H1 (cell line): ENCODE data around the gene MYLK. TPM values are rescaled to one million over a fixed set of nuclear protein-coding genes. Genes with fewer than 3 reads are reported as not detected.

Source experiments
- CTCF ChIA-PET: fragments of 300-600 bp; sonication (Branson Sonifier 250); formaldehyde crosslinking; loops from one replicate; lab custom pipeline; 2021; ENCODE audit not compliant: partially characterized antibody; lab: Charles Lee
- POLR2A ChIA-PET: fragments of 300-600 bp; sonication (Branson Sonifier 250); formaldehyde crosslinking; loops from one replicate; lab custom pipeline; 2021; ENCODE audit warnings: inconsistent platforms; ENCODE audit not compliant: partially characterized antibody; lab: Charles Lee
- DNase-seq, 2 experiments: peaks; one replicate each; pipeline versions ENCODE4 v3.0.0 to v3.0.0-alpha.2; 2010 to 2022; ENCODE audit warnings: low spot score in 2 of 2, low read depth in 1 of 2, mixed read lengths in 1 of 2
- FAIRE-seq: peaks from 2 replicates; lab custom pipeline; 2011; peaks lifted over from hg19 to GRCh38; lab: Jason Lieb, UNC
- H2AFZ ChIP-seq: 2 replicates; pipeline ENCODE4 v1.8.1; 2012; ENCODE audit warnings: low read length, inconsistent platforms
- H2AK5ac ChIP-seq: 2 replicates; pipeline ENCODE4 v1.6.1; 2013; ENCODE audit warnings: low read depth, low read length
- H2BK120ac ChIP-seq: replicated peaks from 2 replicates; pipeline ENCODE3; 2013; ENCODE audit warnings: low read depth, low read length, inconsistent platforms
- H2BK12ac ChIP-seq: 2 replicates; pipeline ENCODE4 v1.6.1; 2013; ENCODE audit warnings: low read depth, low read length
- H2BK15ac ChIP-seq: 2 replicates; pipeline ENCODE4 v1.6.1; 2013; ENCODE audit warnings: low read length
- H2BK20ac ChIP-seq: 2 replicates; pipeline ENCODE4 v1.6.1; 2013; ENCODE audit warnings: low read length
- H2BK5ac ChIP-seq: 2 replicates; pipeline ENCODE4 v1.6.1; 2013; ENCODE audit warnings: low read depth, low read length
- H3K14ac ChIP-seq: 2 replicates; pipeline ENCODE4 v1.6.1; 2013; ENCODE audit warnings: inconsistent platforms; ENCODE audit not compliant: insufficient read length
- H3K18ac ChIP-seq: 2 replicates; pipeline ENCODE4 v1.6.1; 2013; ENCODE audit warnings: low read length; ENCODE audit errors: extremely low read depth
- H3K23ac ChIP-seq: 2 replicates; pipeline ENCODE4 v1.6.1; 2013; ENCODE audit warnings: inconsistent platforms; ENCODE audit not compliant: insufficient read length
- H3K23me2 ChIP-seq: 2 replicates; pipeline ENCODE4 v1.6.1; 2013; ENCODE audit warnings: low read depth, low read length
- H3K27ac ChIP-seq: 2 replicates; pipeline ENCODE4 v1.6.1; 2011; ENCODE audit warnings: low read depth, low read length, inconsistent platforms
- H3K27me3 ChIP-seq, 4 experiments: replicated peaks in 1 of 4; 1 replicate in 1 of 4; 2 replicates in 3 of 4; pipeline versions ENCODE4 v1.6.1 to v1.8.1; 2011 to 2013; ENCODE audit warnings: low read length in 3 of 4, mild to moderate bottlenecking in 3 of 4, inconsistent platforms in 2 of 4, mixed read lengths in 2 of 4, moderate library complexity in 1 of 4; ENCODE audit not compliant: control insufficient read depth in 3 of 4, insufficient read depth in 3 of 4; ENCODE audit errors: extremely low read depth in 1 of 4
- H3K36me3 ChIP-seq, 4 experiments: 2 replicates each; pipeline versions ENCODE4 v1.6.1 to v1.8.1; 2011 to 2013; ENCODE audit warnings: mild to moderate bottlenecking in 4 of 4, low read length in 3 of 4, moderate library complexity in 2 of 4, control low read depth in 1 of 4, inconsistent platforms in 1 of 4; ENCODE audit not compliant: insufficient read depth in 4 of 4, control insufficient read depth in 2 of 4
- H3K4ac ChIP-seq: replicated peaks from 2 replicates; pipeline ENCODE3; 2013; ENCODE audit warnings: low read length, low read depth, mixed read lengths, inconsistent platforms; ENCODE audit not compliant: insufficient read length
- H3K4me1 ChIP-seq, 4 experiments: replicated peaks in 1 of 4; 1 replicate in 1 of 4; 2 replicates in 3 of 4; pipeline versions ENCODE4 v1.6.1 to v1.8.1; 2011 to 2013; ENCODE audit warnings: low read length in 3 of 4, inconsistent platforms in 2 of 4, mixed read lengths in 1 of 4; ENCODE audit not compliant: insufficient read depth in 4 of 4, control insufficient read depth in 3 of 4
- H3K4me2 ChIP-seq, 2 experiments: 2 replicates each; pipeline versions ENCODE4 v1.6.1 to v1.8.1; 2011 to 2013; ENCODE audit warnings: low read depth in 2 of 2, low read length in 2 of 2, control low read depth in 1 of 2, inconsistent platforms in 1 of 2, mild to moderate bottlenecking in 1 of 2; ENCODE audit not compliant: insufficient read depth in 1 of 2
- H3K4me3 ChIP-seq, 4 experiments: fragments of 200-600, 300-600 bp in 1 of 4; sonication (generic), shearing (Covaris generic), sonication (Bioruptor Twin) in 1 of 4; 2 replicates each; pipeline versions ENCODE4 v1.5.1 to v1.8.1; 2011 to 2016; ENCODE audit warnings: low read length in 4 of 4, low read depth in 3 of 4, control low read depth in 2 of 4, inconsistent platforms in 2 of 4, mild to moderate bottlenecking in 2 of 4, mixed read lengths in 1 of 4, moderate library complexity in 1 of 4; ENCODE audit not compliant: insufficient read depth in 2 of 4; ENCODE audit errors: extremely low read depth in 1 of 4
- H3K56ac ChIP-seq: replicated peaks from 2 replicates; pipeline ENCODE3; 2013; ENCODE audit warnings: low read depth, mild to moderate bottlenecking, mixed read lengths, low read length, inconsistent platforms; ENCODE audit not compliant: insufficient read length
- H3K79me1 ChIP-seq: 2 replicates; pipeline ENCODE4 v1.6.1; 2013; ENCODE audit warnings: low read depth, low read length, control low read depth
- H3K79me2 ChIP-seq, 2 experiments: 2 replicates each; pipeline versions ENCODE4 v1.6.1 to v1.8.1; 2012 to 2013; ENCODE audit warnings: low read length in 2 of 2, mild to moderate bottlenecking in 2 of 2, inconsistent platforms in 1 of 2; ENCODE audit not compliant: insufficient read depth in 2 of 2, control insufficient read depth in 1 of 2
- H3K9ac ChIP-seq, 4 experiments: replicated peaks in 1 of 4; 1 replicate in 1 of 4; 2 replicates in 3 of 4; pipeline versions ENCODE4 v1.6.1 to v1.8.1; 2011 to 2013; ENCODE audit warnings: low read depth in 3 of 4, low read length in 3 of 4, control low read depth in 2 of 4, mild to moderate bottlenecking in 2 of 4, moderate library complexity in 2 of 4, inconsistent platforms in 1 of 4; ENCODE audit errors: extremely low read depth in 1 of 4
- H3K9me3 ChIP-seq, 2 experiments: 2 replicates each; pipeline versions ENCODE4 v1.6.1 to v1.8.1; 2012 to 2013; ENCODE audit warnings: mild to moderate bottlenecking in 2 of 2, moderate library complexity in 2 of 2, control low read depth in 1 of 2, inconsistent platforms in 1 of 2, low read depth in 1 of 2, low read length in 1 of 2, mixed read lengths in 1 of 2; ENCODE audit not compliant: insufficient read depth in 2 of 2
- H4K20me1 ChIP-seq, 2 experiments: replicated peaks in 1 of 2; 2 replicates each; pipeline versions ENCODE3 to v1.8.1; 2011 to 2013; ENCODE audit warnings: inconsistent platforms in 2 of 2, low read length in 2 of 2, mild to moderate bottlenecking in 1 of 2; ENCODE audit not compliant: insufficient read depth in 2 of 2, control insufficient read depth in 1 of 2
- H4K5ac ChIP-seq: 2 replicates; pipeline ENCODE4 v1.6.1; 2013; ENCODE audit warnings: low read length, low read depth, mixed read lengths, inconsistent platforms; ENCODE audit not compliant: insufficient read length
- H4K8ac ChIP-seq: 2 replicates; pipeline ENCODE4 v1.8.0; 2013; ENCODE audit warnings: mild to moderate bottlenecking, moderate library complexity, low read length, inconsistent platforms; ENCODE audit not compliant: insufficient read depth; ENCODE audit errors: extremely low read depth
- H4K91ac ChIP-seq: replicated peaks from 2 replicates; pipeline ENCODE3; 2013; ENCODE audit warnings: low read length, mixed read lengths, inconsistent platforms; ENCODE audit not compliant: insufficient read length
- BRCA1 ChIP-seq: IDR thresholded peaks from 2 replicates; pipeline ENCODE4 v1.6.1; 2012; ENCODE audit warnings: low read depth, low read length, improper control_type of control experiment
- CHD1 ChIP-seq: IDR thresholded peaks from 2 replicates; pipeline ENCODE4 v1.6.1; 2012; ENCODE audit warnings: low read depth, low read length, improper control_type of control experiment
- CHD2 ChIP-seq: IDR thresholded peaks from 2 replicates; pipeline ENCODE4 v1.6.1; 2012; ENCODE audit warnings: low read length, improper control_type of control experiment
- FOSL1 ChIP-seq: IDR thresholded peaks from 2 replicates; pipeline ENCODE4 v1.6.1; 2011; ENCODE audit warnings: mild to moderate bottlenecking, low read depth, low read length, moderate library complexity; ENCODE audit not compliant: insufficient read depth
- POLR2A ChIP-seq, 2 experiments: IDR thresholded peaks; 1 replicate in 1 of 2; 2 replicates in 1 of 2; pipeline ENCODE4 v1.6.1; 2011; ENCODE audit warnings: low read depth in 2 of 2, low read length in 2 of 2, mild to moderate bottlenecking in 2 of 2; ENCODE audit errors: control extremely low read depth in 1 of 2
- ZNF274 ChIP-seq: IDR thresholded peaks from 2 replicates; pipeline ENCODE4 v1.7.0; 2012; ENCODE audit warnings: low read length, borderline replicate concordance; ENCODE audit errors: extremely low read depth
- WGBS, 2 experiments: shearing (Covaris generic) in 1 of 2; methylation state at CpG; one replicate each; pipeline versions ENCODE4 v1.1.6 to v1.1.7; 2013 to 2015; ENCODE audit warnings: low lambda C conversion rate in 2 of 2, mixed read lengths in 2 of 2, inconsistent platforms in 1 of 2, low coverage in 1 of 2, missing lambda C conversion rate in 1 of 2; ENCODE audit not compliant: insufficient replicate concordance in 2 of 2, insufficient coverage in 1 of 2, insufficient read length in 1 of 2; ENCODE audit errors: extremely low coverage in 1 of 2, missing lambda C conversion rate in 1 of 2; 5-methylcytosine and 5-hydroxymethylcytosine counted together
- polyA plus RNA-seq, 7 experiments: library from polyadenylated mRNA; depleted of rRNA in 3 of 7; stranded (reverse) in 5 of 7; unstranded in 2 of 7; fragments of >200 nt in 5 of 7; fragments of 200-250 nt in 2 of 7; gene quantifications; 1 replicate in 5 of 7; 2 replicates in 1 of 7; 4 replicates in 1 of 7; pipeline versions ENCODE4 v1.2.1 to v1.2.3, GENCODE V29; 2011 to 2013; ENCODE audit warnings: missing spikeins in 2 of 7, mixed read lengths in 2 of 7
- total RNA-seq: library from RNA; stranded (reverse); fragmentation: NEBNext Ultra II Directional; extraction: Animal tissue kit (Norgen Biotek cat#: 25700); gene quantifications from 2 replicates; pipeline ENCODE4 v1.2.1, GENCODE V29; 2021

Gene MYLK
- total and polyA plus RNA-seq, 2 of the 8 experiments (the other 6 are each of a cell fraction or from before 2014, with no cell fraction given), result 11.6 to 21.3 TPM

- Histone ChIP-seq H2BK120ac (no peak overlapping the region), H3K18ac (no peak overlapping the region), H2BK12ac (no peak overlapping the region), H4K20me1 (no peaks in the 10 kb centered on the region), H3K27ac (no peak overlapping the region), H3K36me3 (no peaks in the 10 kb centered on the region), H4K91ac (no peak overlapping the region), H2BK15ac (no peak overlapping the region), H4K8ac (no peak overlapping the region), H3K4ac (no peak overlapping the region), H3K27me3 (no peaks in the 10 kb centered on the region)
- FAIRE-seq (no peak), DNase-seq (no peak)
- 85% methylated on average over 2 of the region's 2 CpGs; no CpG with 5 or more reads in 1 of the 2 experiments for WGBS, 2 experiments
- POLR2A ChIA-PET, result interaction anchor here (1.0 kb wide), 1 partner anchor 22 kb away, joined by 3 read pairs; no protein-coding TSS in a partner anchor
- TF ChIP-seq CHD2, result no peak
- TF ChIP-seq ZNF274, result no peak
- TF ChIP-seq CHD1, result no peak
- no peak for TF ChIP-seq POLR2A (IDR thresholded peaks at IDR 0.05; ENCODE audit: control extremely low read depth in 1 of 2, low read depth in 2 of 2, low read length in 2 of 2)
- no peak for TF ChIP-seq FOSL1
- no peak for TF ChIP-seq BRCA1
- TF ChIP-seq, all 59 proteins: peak for 0
- no peaks in the 10 kb centered on the region for H3K23me2 ChIP-seq
- H3K79me2 ChIP-seq, result no peaks in the 10 kb centered on the region
- no peak overlapping the region for H2AK5ac ChIP-seq
- H2AFZ ChIP-seq, result no peak overlapping the region
- no peak overlapping the region for H3K14ac ChIP-seq
- H3K9me3 ChIP-seq, result no peaks in the 10 kb centered on the region
- H3K4me2 ChIP-seq, result no peak overlapping the region
- no peaks in the 10 kb centered on the region for H3K79me1 ChIP-seq
- H4K5ac ChIP-seq, result no peak overlapping the region
- CTCF ChIA-PET, result interaction anchor here (1.9 to 5.7 kb wide), 4 partner anchors 14 to 86 kb away, joined by 5 to 62 read pairs (median 11); no protein-coding TSS in a partner anchor
- H3K23ac ChIP-seq, result no peak overlapping the region
- H3K4me3 ChIP-seq, result no peak overlapping the region
- H3K56ac ChIP-seq, result no peak overlapping the region
- no peak overlapping the region for H2BK5ac ChIP-seq
- H3K4me1 ChIP-seq, result no peaks in the 10 kb centered on the region
- H3K9ac ChIP-seq, result no peak overlapping the region
- no peak overlapping the region for H2BK20ac ChIP-seq
Observed at GRCh38 chr3:123728014-123728413, 156.1 kb downstream of the MYLK start.
